ENCODE data around the gene SAMMSON. TPM values are rescaled to one million over a fixed set of nuclear protein-coding genes. Genes with fewer than 3 reads are reported as not detected.

Gene SAMMSON
- not detected in 2 replicates for total RNA-seq

DNA sequence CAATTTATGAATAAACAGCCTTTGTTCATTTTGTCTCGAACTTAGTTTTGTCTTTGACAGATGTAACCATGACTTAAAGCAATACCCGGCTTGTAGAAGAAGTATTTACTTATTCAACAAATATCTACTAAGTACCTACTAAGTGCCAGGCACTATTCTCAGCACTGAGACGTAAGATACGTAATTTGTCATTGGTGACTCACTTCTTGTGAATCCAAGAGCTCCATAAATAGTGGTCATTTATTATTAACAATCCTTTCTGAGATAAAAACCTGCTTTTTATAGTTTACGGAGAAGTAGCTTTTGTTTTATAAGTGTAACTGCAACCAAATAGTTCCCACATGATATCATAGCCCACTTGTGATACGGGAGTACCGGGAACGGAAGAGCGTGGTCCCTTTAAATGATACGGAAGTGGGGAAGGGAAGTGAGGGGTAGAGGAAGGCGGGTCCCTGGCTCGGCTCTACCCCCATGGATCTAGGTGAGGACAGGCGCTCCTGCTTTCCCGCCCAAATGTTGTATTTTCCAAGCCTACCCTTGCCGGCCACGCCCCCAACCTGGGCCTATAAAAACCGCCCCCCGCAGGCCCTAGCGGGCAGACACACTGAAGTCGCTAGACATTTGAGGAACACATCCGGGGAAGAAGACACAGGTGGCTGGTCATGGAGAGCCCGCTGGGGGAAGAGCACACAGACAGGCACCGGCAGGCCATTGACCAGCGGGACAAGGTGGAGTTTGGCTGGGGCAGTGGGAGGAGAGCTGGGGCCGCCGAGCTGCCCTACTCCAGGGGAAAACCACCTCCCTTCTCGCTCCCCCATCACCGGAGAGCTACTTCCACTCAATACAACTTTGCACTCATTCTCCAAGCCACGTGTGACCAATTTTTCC, at the start of gene SAMMSON:
SAMMSON (plus strand) TSS at position 594 of the 888 bp plus-strand sequence.

